ENCODE data around the gene RRP8.

The RRP8 gene

GRCh38 chr11:6629892-6630631 lies 26.6 kb upstream of the RRP8 start:
- no peaks in the 10 kb centered on the region for H3K79me2 ChIP-seq (ENCODE audit: low read length)
- H3K4me2 ChIP-seq (ENCODE audit: low read length) = no peak overlapping the region
- H3K4me3 ChIP-seq (ENCODE audit: low read length) = no peak overlapping the region
- no peaks in the 10 kb centered on the region for H4K20me1 ChIP-seq (ENCODE audit: insufficient read depth, low read length)
- H3K27ac ChIP-seq (ENCODE audit: low read length) = no peak overlapping the region
- TF ChIP-seq CTCF (IDR thresholded peaks at IDR 0.05; ENCODE audit: low read depth, low read length) = no peak
- TF ChIP-seq EZH2phosphoT487 (IDR thresholded peaks at IDR 0.05; ENCODE audit: low read depth) = no peak
- H2AFZ ChIP-seq (ENCODE audit: low read depth, low read length) = no peak overlapping the region
- no peaks in the 10 kb centered on the region for H3K27me3 ChIP-seq (ENCODE audit: low read depth, low read length)
- peaks cover 12% of the 10 kb centered on the region for H3K4me1 ChIP-seq (ENCODE audit: low read length)
- H3K36me3 ChIP-seq (replicated peaks; ENCODE audit: low read depth, low read length) = no peaks in the 10 kb centered on the region
- H3K9me3 ChIP-seq (ENCODE audit: insufficient read depth, low read length) = no peaks in the 10 kb centered on the region
- H3K9ac ChIP-seq (ENCODE audit: low read length) = no peak overlapping the region

GRCh38 chr11:6629573-6629891 lies 26.1 kb upstream of the RRP8 start:
- Histone ChIP-seq H3K36me3 (replicated peaks; ENCODE audit: low read depth, low read length) (no peaks in the 10 kb centered on the region), H3K4me1 (ENCODE audit: low read length) (peaks cover 12% of the 10 kb centered on the region), H3K4me3 (ENCODE audit: low read length) (no peak overlapping the region), H3K27ac (ENCODE audit: low read length) (no peak overlapping the region), H3K9ac (ENCODE audit: low read length) (no peak overlapping the region), H3K27me3 (ENCODE audit: low read depth, low read length) (no peaks in the 10 kb centered on the region), H3K4me2 (ENCODE audit: low read length) (no peak overlapping the region), H2AFZ (ENCODE audit: low read depth, low read length) (no peak overlapping the region), H3K9me3 (ENCODE audit: insufficient read depth, low read length) (no peaks in the 10 kb centered on the region), H4K20me1 (ENCODE audit: insufficient read depth, low read length) (no peaks in the 10 kb centered on the region), H3K79me2 (ENCODE audit: low read length) (no peaks in the 10 kb centered on the region)
- TF ChIP-seq EZH2phosphoT487 (IDR thresholded peaks at IDR 0.05; ENCODE audit: low read depth) = no peak
- no peak for TF ChIP-seq CTCF (IDR thresholded peaks at IDR 0.05; ENCODE audit: low read depth, low read length)

- peaks cover 12% of the 10 kb centered on the region for H3K4me1 ChIP-seq (ENCODE audit: low read length)
- H3K9me3 ChIP-seq (ENCODE audit: insufficient read depth, low read length) = no peaks in the 10 kb centered on the region
- TF ChIP-seq CTCF (IDR thresholded peaks at IDR 0.05; ENCODE audit: low read depth, low read length) (no peak), EZH2phosphoT487 (IDR thresholded peaks at IDR 0.05; ENCODE audit: low read depth) (no peak)
- H2AFZ ChIP-seq (ENCODE audit: low read depth, low read length) = no peak overlapping the region
- H3K4me2 ChIP-seq (ENCODE audit: low read length) = no peak overlapping the region
- no peaks in the 10 kb centered on the region for H3K36me3 ChIP-seq (replicated peaks; ENCODE audit: low read depth, low read length)
- no peak overlapping the region for H3K27ac ChIP-seq (ENCODE audit: low read length)
- no peaks in the 10 kb centered on the region for H3K79me2 ChIP-seq (ENCODE audit: low read length)
- no peak overlapping the region for H3K4me3 ChIP-seq (ENCODE audit: low read length)
- no peaks in the 10 kb centered on the region for H3K27me3 ChIP-seq (ENCODE audit: low read depth, low read length)
- no peaks in the 10 kb centered on the region for H4K20me1 ChIP-seq (ENCODE audit: insufficient read depth, low read length)
- no peak overlapping the region for H3K9ac ChIP-seq (ENCODE audit: low read length)
Observed at GRCh38 chr11:6628526-6628925, 25.1 kb upstream of the RRP8 start.

GRCh38 chr11:6627762-6628241 lies 24.4 kb upstream of the RRP8 start:
- no peak overlapping the region for H3K27ac ChIP-seq (ENCODE audit: low read length)
- no peak for TF ChIP-seq CTCF (IDR thresholded peaks at IDR 0.05; ENCODE audit: low read depth, low read length)
- TF ChIP-seq EZH2phosphoT487 (IDR thresholded peaks at IDR 0.05; ENCODE audit: low read depth) = no peak
- no peaks in the 10 kb centered on the region for H3K79me2 ChIP-seq (ENCODE audit: low read length)
- peak overlapping the region; percentile 49; the same call in 1 of the 2 replicates for H2AFZ ChIP-seq (ENCODE audit: low read depth, low read length)
- no peaks in the 10 kb centered on the region for H3K36me3 ChIP-seq (replicated peaks; ENCODE audit: low read depth, low read length)
- H3K4me3 ChIP-seq (ENCODE audit: low read length) = 0 out of 2 replicates have a peak overlapping the region, but pooled peaks have one; percentile 19
- H3K9me3 ChIP-seq (ENCODE audit: insufficient read depth, low read length) = no peaks in the 10 kb centered on the region
- H4K20me1 ChIP-seq (ENCODE audit: insufficient read depth, low read length) = no peaks in the 10 kb centered on the region
- peaks cover 12% of the 10 kb centered on the region for H3K4me1 ChIP-seq (ENCODE audit: low read length)
- peak overlapping the region; percentile 52 for H3K4me2 ChIP-seq (ENCODE audit: low read length)
- no peaks in the 10 kb centered on the region for H3K27me3 ChIP-seq (ENCODE audit: low read depth, low read length)
- no peak overlapping the region for H3K9ac ChIP-seq (ENCODE audit: low read length)
